ENCODE measurements around the gene CTSD.

CTSD gene

DNA sequence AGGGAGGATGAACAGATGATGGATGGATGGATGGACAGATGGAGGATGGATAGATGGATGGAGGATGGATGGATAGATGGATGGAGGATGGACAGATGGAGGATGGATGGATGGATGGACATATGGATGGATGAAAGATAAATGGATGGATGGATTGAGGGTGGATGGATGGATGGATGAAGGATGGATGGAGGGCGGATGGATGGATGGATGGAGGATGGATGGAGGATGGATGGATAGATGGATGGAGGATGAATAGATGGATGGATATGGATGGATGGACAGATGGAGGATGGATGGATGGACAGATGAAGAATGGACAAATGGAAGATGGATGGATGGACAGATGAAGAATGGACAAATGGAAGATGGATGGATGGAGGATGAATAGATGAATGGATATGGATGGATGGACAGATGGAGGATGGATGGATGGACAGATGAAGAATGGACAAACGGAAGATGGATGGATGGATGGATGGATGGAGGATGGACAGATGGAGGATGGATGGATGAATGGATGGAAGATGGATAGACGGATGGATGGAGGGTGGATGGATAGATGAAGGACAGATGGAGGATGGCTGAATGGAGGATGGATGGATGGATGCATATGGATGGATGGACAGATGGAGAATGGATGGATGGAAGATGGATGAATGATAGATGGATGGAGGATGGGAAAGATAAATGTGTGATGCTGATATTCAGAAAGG, 20.7 kb downstream of the CTSD start:
- no peak for DNase-seq

DNA sequence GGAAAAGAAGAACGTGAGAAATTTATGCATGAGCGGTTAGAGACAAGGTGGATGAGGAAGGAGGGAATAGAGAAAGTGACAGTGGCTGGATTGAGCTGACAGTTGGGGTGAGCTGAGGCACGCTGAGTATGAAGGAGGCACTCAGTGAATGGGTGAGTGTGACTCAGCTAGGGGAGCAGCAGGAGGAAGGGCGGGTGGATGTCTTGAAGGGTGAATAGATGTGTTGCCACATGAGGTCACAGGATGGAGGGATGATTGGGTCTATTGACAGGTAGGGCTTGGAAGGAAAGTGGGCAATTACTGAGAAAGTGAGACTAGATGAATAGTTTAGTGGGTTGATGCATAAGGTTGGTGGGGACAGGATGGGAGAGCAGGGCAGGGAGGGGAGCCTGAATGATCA, 21.4 kb downstream of the CTSD start:
- DNase-seq, result no peak

DNA sequence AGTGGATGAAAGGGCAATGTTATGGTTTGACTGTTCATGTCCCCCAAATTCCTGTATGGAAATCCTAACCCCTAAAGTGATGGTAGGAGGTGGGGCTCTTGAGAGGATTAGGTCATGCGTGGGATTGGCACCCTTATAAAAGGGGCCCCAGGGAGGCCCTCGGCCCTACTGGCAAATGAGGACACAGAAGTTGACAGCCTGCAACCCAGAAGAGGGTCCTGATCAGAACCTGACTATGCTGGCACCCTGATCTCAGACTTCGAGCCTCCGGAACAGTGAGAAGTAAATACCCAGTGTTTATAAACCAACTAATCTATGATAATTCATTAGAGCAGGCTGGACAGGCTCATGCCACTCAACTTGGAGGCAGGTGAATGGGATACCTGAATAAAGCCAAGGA, 22.0 kb downstream of the CTSD start:
- DNase-seq, result no peak

DNA sequence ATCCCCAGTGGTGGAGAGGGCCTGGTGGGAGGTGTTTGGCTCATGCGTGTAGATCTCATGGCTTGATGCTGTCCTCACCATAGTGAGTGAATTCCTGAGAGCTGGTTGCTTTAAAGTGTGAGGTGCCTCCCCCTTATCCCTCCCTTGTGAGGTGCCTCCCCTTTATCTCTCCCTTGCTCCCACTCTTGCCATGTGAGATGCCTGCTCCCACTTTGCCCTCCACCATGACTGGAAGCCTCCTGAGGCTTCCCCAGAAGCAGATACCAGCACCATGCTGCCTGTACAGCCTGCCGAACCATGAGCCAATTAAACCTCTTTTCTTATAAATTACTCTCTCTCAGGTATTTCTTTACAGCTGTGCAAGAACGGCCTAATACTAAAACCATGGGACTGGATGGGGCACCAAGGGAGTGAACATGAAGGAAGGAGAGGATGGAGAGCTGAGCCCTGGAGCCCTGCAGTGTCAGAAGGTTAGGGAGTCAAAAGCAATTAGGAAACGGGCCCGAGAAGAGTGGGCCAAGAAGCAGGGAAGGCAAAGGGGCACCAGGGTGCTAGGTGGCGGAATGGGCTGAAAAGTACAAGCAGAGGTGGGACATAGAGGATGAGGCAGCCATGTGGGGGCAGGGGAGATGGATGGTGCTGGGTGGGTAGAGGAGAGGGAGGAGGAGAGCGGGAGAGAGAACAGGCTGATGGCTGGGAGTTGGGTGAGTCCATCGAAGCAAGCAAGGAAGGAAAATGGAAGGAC, 22.8 kb downstream of the CTSD start:
- DNase-seq, result no peak

DNA sequence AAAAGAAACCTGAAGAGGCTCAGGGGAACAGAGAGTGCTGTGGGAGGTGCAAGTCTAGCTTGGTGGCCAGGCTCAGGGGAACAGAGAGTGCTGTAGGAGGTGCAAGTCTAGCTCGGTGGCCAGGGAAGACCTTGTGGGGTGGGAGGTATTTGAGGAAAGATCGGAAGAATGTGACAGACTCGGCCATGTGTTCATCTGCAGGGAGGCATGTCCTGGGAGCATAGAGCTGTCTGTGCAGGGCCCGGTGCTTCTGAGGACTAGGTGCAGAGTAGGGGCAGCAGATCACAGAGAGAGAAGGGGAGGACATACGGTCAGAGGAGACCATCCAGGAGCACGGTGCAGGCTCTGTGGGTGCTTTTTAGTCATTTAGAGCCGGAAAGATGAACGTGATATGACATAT, 24.2 kb downstream of the CTSD start:
- DNase-seq, result no peak

DNA sequence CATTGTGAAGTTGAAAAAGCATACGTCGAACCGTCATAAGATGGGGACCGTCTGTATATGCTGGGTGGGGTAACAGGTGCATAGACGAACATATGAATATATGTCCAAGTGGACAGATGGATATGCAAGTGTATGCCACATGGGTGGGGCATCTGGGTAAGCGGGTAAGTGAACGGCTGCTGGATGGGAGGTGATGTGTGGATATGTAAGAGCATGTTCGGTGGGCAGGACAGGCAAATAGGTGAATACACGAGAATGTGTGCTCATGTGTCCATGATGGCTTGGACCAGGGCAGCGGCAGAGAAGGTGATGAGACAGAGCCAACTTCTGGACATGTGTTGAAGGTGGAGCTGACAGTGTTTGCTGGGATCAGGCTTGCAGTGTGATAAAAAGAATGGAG, 25.3 kb downstream of the CTSD start:
- no peak for DNase-seq

DNA sequence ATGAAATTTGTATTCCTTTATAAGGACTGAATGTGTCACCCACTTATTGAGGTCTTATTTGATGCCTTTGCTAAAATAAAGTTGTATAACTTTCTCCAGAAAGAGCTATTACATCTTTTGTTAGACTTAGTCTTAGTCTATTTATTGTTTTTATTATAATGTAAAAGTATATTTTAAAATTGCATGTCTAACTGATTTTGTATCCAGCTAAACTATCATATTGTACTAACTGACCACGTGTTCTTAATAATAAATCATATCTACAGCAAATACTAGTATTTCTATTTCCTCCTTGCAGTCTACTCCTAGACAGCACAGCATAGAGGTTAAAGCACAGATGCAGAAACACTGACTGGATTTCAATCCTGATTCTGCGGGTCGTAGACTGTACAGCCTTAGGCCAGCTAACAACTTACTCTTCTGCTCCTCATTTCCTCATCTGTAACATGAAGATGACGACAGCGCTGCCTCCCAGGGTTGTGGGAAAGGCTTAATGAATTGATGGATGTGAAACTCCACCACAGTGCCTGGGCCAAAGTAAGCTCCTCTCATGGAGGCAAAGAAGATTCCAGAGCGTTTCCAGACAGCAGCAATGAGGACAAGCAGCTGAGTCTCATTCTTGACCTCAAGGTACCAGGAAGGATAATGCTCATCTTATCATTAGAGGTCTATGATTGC, 26.5 kb downstream of the CTSD start:
- no peak for DNase-seq

DNA sequence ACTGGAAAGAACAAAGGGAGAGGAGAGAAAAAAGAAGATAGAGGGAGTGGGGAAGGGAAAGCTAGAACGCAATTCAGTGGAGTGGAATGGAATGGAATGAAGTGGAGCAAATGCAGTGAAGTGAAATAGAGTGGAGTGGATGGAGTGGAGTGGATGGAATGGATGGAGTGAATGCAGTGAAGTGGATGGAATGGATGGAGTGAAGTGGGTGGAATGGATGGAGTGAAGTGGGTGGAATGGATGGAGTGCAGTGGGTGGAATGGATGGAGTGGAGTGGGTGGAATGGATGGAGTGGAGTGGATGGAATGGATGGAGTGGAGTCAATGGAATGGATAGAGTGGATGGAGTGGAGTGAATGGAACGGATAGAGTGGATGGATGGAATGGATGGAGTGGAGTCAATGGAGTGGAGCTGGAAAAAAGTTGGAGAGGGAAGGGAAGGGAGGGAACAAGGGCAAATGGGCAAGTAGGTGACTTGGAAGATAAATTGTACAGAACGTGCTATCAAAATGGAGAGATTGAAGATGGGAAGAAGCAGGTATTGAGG, 27.2 kb downstream of the CTSD start:
- no peak for DNase-seq

DNA sequence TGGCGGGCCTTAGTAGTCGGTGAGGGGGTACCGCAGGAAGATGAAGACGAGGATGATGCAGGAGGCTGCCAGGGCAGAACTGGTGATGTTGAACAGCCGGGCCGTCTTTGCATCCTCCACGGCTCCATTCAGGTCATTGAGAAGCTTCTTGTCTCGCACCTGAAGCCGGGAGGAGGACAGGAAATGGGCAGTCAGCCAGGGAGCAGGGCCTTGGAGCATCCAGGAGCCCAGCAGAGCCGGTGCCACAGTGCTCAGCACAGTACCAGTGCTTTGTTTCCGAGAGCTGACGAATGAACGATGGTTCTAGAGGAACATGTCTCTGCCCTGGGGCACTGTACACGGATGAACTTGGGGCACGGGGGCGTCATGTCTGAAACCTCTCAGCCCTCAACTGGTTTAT, 28.5 kb downstream of the CTSD start:
- DNase-seq, result no peak

DNA sequence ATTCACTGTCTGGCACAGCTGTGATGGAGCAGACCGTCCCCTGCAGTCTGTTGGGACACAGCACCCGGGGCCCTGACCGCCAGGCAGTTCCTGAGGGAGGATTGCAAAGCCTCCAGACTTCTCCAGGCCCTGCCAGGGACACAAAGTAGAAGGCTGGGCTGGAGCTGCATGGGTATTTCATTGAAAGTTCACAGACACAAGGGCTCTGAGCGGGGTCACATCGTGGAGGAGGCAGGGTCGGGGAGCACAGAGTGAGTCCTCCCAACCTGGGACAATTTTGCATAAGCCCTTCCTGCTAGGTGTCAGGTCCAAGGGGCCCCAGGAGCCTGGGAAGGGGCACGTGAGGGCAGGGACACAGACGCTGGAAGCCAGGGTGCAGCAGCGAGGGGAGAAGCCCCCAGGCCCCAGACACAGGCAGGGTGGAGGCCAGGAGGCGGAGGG, 29.1 kb downstream of the CTSD start:
- no peak for DNase-seq

DNA sequence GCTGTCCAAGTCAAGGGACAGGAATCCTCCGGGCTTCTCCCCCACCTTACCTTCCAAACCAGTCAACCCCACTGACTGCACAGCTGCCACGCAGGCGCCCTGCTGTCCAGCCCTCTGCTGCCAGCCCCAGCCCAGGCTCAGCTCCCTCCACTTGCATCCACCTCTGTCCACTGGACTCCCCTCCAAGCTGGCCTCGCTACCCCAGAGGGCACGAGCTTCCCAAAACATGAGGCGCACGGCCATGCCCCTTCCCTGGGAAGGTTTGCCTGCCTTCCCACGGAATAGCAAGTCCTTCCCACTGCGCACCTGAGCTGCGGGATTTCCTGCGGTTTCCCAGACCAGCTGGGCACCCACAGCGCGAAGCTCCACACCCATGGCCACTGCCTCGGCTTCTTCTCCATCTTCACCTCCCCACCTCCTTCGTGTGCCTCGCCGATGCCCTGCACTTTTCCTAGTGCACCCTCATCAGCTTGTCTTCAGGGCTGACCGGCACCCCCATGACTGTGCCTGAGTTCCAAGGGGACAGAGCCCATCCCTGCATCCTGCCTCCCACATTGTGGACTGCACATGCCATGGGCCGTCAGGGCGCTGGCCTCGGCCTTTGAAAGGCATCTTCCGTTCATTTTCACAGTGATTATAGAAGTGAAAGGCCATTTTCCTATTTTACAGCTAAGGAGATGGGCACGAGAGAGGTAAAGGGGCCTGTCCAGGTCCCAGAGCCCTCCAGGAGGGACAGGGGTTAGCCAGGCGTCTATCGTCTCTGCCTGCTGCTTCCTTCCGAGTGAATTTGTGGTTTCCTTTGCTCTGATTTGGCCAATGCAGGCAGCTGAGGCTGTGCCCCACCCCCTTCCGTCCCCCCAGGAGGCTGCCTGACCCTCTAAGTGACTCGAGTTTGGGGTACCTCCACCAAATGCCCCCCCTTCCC, 29.7 kb downstream of the CTSD start:
- DNase-seq, result no peak

DNA sequence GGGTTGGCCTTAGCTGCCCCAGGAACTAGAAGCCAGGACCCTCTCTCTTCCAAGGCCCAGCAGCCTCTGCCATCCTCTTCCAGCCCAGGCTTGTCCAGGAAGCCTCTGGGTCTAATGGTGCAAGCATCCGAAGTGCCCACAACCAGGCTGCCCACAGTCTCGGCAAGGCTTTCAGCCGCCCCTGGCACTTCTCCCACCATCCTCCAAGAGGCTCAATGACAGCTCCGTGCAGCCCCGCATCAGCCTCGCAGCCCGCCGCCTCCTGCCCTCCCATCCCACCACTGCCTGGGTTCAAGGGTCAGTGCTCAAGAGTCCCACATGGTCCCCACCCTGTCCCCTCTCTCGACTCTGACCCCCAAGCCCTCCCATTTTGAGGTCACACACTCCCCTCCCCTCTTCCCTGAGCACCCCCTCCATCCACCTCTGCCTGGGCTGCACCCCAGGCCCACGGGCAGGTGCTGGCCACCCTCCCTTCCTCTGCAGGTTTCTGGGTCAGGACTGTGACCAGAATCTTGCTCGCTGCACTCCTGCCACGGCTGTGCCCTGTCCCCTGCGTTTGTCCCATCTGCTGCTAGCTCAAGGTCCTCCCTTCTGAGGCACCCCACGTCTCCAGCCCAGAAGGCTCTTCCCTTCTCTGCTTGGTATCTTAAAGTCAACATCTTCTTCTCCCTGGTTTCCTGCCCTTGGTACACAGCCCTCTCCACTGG, 30.6 kb downstream of the CTSD start:
- no peak for DNase-seq

DNA sequence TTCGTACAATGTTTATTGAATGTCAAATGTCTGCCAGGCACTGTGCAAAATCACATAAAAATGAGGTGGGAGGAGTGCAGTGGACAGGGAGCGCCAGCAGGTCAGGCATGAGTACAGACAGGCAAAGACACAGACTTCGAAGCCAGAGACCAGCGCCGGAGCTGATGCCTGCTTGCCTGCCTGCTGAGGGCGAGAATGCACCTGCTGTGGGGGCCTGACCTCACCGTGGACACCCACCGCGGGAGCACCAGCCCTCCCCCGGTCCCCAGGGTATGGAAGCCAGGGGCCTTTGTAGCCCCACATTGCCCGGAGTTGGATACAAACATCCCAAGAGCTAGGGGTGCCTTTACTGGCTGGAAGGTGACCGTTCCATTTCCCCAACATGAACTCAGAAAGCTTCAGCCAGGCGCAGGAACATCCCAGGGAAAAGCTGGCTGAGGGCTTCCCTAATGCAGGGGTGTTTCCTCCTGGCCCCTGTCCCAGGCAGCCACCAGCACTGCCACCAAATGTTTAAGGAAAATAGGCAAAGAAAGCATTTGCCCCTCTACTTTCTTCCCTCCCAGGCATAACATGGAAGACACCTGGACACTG, 31.2 kb downstream of the CTSD start:
- DNase-seq, result no peak

DNA sequence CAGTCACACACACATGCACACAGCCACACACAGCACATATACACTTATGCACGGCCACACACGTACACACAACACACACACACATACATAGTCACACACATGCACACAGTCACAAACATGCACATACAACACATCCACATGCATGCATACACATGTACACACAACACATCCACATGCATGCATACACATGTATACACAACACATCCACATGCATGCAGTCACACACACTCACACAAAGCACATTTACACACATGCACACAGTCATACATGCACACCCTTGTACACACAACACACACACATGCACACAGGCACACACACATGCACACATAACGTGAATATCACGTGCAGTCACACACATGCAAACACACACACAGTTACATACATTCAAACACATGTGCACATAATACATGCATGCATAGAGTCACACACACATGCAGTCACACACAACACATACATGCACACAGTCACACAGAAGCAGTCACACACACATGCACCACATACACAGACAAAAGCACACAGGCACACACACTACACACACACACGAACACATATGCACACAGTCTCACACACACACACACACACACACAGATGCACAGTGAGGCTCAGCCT, 32.2 kb downstream of the CTSD start:
- no peak for DNase-seq

DNA sequence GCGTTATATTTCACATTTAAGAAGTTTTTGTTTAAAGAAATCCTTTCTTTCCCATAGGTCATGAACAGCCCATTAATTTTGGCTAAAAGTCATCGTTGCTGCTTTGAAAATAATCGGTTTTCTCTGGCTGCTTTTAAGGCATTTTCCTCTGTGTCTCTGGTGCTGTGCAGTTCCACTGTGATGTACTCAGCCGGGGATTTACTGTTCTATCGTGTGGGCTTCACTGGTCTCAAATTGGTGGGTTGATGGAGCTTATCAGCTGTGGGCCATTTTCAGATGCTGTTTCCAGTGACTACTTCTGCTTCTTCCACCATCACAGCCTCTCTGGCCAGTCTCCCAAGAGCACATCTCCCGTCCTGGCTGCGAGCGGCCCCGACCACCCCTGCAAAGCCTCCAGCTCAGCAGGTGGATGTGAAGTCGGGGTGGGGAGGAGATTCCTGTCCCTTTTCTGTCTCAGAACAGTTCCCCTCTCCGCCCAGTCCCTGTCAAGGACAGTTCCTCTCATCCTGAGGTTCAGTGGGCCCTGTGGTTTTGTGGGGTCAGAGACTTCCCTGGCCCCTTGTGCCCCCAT, 33.6 kb downstream of the CTSD start:
- no peak for DNase-seq

DNA sequence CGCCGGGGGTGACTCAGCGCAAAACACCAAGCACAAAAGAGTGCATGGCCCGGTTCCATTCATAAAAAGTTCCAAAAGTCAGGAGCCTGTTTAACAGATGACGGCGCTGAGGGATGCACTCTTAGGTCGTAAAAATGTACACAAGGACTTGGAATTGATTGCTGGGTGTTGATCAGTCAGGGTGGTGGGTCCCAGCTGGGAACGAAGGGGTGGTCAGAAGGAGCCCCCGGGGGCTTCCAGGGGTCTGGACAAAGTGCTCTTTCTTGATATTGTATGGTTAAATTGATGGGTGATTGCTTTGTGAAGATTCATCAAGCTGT, 34.1 kb downstream of the CTSD start:
- no peak for DNase-seq

DNA sequence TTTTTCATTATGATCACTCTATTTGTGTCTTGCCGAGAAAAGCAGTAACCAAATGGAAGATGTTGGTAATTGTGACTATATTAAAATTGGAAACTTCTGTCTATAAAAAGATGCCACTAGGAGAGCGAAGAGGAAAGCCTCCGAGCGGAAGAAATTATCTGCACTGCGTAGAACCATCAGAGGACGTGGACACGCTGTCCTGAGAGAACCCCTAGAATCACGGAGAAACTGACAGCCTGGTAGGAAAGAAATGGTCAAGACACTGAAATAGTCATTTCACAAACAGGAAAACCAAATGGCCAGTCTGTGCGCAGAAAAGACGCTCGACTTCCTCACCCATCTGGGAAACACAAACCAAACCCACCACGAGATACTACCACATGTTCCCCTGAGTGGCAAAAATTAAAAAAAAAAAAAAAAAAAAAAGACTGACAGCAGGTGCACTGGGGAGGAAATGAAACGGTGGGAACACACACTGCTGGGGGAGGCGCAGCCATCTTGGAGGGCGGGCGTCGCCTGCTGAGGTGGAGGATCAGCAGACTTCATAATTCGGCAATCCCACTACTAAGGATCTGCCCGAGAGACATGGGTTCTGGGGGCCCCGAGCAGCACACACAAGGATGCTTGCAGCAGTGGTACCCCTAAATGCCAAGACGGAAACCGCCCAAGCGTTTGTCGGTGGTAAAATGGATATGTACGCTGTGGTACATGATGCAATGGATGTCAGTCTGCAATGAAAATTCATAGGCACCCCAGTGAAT, 34.6 kb downstream of the CTSD start:
- DNase-seq, result no peak

DNA sequence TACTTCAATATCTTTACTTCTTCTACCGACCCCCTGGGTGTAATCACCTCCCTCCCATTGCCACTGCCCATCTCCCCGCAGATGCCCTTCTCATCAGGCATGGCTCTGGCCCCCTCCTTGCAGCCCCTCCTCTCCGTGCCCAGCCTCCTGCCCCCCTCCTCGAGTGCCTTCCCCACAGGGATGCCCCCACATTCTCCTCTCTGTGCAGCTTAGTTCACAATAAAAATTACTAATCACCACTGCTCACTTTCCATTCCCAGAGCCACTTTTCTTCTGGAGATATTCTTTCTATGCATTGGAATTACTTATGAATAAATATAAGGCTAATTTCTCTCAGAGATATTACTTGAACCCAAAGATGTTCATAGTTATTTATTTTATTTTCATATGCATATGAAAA, 35.4 kb downstream of the CTSD start:
- DNase-seq, result no peak

DNA sequence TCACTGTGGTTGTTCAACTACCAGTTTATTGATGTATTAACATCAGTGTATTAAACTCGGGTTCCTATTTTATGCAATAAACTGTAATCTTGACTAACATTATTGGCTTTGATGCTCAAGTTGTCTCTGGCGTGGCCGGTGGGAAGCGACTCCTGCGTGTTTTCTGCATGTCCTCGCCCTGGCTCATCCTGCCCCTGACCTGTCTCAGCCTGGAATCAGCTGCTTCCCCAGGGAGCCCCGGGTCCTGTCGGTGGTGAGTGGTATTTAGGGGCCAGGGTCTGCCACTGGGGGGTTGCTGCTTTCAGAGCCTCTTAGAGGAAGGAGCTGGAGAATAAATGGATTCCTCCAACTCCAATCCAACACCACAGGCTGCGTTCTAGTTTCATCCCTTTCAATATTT, 35.9 kb downstream of the CTSD start:
- no peak for DNase-seq

DNA sequence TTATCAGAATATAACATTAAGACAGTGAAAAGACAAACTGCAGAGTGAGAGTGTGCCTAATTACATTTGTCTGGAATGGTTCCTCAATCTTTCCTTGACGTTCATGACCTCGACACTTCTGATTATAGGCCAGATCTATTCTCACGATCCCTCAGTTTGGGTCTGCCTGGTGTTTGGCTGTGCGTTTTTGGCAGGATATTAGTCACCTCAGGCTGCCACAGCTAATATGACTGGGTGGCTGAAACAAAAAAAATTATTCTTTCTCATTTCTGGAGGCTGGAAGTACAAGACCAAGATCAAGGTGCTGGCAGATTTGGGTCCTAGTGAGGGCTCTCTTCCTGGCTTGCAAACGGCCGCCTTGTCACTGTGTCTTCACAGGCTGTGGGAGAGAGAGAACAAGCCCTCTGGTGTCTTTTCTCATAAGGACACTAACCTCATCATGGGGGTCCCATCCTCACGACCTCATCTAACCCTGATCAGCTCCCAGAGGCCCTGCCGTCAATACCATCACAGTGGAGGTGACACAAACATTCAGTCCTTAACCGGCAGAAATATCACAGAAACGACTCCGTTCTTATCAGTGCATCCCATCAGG, 36.5 kb downstream of the CTSD start:
- no peak for DNase-seq
